ENCODE data around the gene ADAM12.

Gene ADAM12

DNA sequence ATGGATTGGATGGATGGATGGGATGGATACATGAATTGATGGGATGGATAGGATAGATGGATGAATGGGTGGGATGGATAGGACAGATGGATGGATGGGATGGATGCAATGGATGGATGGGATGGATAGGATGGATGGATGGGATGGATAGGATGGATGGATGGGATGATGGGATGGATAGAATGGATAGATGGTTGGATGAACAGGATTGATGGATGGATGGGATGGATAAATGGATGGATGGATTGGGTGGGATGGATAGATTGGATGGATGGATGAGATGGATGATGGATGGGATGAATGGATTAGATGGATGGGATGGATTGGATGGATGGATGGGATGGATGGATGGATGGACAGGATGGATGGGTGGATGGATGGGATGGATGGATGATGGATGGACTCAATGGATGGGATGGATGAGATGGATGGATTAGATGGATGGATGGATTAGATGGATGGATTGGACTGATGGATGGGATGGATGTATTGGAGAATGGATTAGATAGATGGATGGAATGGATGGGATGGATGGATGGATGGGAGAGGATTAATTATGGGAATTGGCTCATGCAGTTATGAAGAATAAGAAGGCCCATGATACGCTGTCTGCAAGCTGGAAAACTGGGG lies 136.4 kb downstream of the ADAM12 start:
- POLR2A ChIA-PET, result no interaction called here
- Histone ChIP-seq H3K27ac (ENCODE audit: extremely low read depth, low read depth, low read length) (no peak overlapping the region), H3K36me3 (ENCODE audit: control insufficient read depth in 2 of 2, insufficient read depth in 1 of 2, low read length in 2 of 2) (no peaks in the 10 kb centered on the region), H3K4me1 (ENCODE audit: control insufficient read depth, insufficient read depth, low read length) (peaks cover 44% of the 10 kb centered on the region), H3K9me3 (ENCODE audit: control insufficient read depth, insufficient read depth, low read depth, low read length) (no peaks in the 10 kb centered on the region), H3K4me3 (ENCODE audit: low read depth, low read length) (no peak overlapping the region)
- CTCF ChIA-PET, result interaction anchor here (0.5 kb wide), 1 partner anchor 252 kb away, joined by 3 read pairs; no protein-coding TSS in a partner anchor
- TF ChIP-seq RBAK (tag by site-specific recombination; IDR thresholded peaks at IDR 0.05), result 0 out of 2 replicates have a peak, but pooled peaks have one; percentile 19
- TF ChIP-seq GFI1B (tag by site-specific recombination; IDR thresholded peaks at IDR 0.05), result no peak
- TF ChIP-seq, protein P1, sequence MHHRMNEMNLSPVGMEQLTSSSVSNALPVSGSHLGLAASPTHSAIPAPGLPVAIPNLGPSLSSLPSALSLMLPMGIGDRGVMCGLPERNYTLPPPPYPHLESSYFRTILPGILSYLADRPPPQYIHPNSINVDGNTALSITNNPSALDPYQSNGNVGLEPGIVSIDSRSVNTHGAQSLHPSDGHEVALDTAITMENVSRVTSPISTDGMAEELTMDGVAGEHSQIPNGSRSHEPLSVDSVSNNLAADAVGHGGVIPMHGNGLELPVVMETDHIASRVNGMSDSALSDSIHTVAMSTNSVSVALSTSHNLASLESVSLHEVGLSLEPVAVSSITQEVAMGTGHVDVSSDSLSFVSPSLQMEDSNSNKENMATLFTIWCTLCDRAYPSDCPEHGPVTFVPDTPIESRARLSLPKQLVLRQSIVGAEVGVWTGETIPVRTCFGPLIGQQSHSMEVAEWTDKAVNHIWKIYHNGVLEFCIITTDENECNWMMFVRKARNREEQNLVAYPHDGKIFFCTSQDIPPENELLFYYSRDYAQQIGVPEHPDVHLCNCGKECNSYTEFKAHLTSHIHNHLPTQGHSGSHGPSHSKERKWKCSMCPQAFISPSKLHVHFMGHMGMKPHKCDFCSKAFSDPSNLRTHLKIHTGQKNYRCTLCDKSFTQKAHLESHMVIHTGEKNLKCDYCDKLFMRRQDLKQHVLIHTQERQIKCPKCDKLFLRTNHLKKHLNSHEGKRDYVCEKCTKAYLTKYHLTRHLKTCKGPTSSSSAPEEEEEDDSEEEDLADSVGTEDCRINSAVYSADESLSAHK (tag by site-specific recombination; IDR thresholded peaks at IDR 0.05), result no peak
- TF ChIP-seq ZNF146 (tag by site-specific recombination; IDR thresholded peaks at IDR 0.05), result peak; percentile 3
- 0 out of 2 replicates have a peak, but pooled peaks have one; percentile 12 for TF ChIP-seq ZNF600 (tag by site-specific recombination; IDR thresholded peaks at IDR 0.05)
- peak; percentile 8; the same call in 1 of the 2 replicates for TF ChIP-seq ZNF707 (tag by site-specific recombination; IDR thresholded peaks at IDR 0.05)
- TF ChIP-seq ZNF571 (tag by site-specific recombination; IDR thresholded peaks at IDR 0.05), result peak; percentile 35
- TF ChIP-seq IKZF3 (tag by site-specific recombination; IDR thresholded peaks at IDR 0.05), result peak; percentile 26; the same call in 1 of the 2 replicates
- 0 out of 2 replicates have a peak, but pooled peaks have one; percentile 22 for TF ChIP-seq ZNF280C (tag by site-specific recombination; IDR thresholded peaks at IDR 0.05)
- peak; percentile 100 for TF ChIP-seq ZBTB17 (tag by site-specific recombination; IDR thresholded peaks at IDR 0.05)
- no peak for TF ChIP-seq ZNF768 (tag by site-specific recombination; IDR thresholded peaks at IDR 0.05)
- TF ChIP-seq, protein P2, sequence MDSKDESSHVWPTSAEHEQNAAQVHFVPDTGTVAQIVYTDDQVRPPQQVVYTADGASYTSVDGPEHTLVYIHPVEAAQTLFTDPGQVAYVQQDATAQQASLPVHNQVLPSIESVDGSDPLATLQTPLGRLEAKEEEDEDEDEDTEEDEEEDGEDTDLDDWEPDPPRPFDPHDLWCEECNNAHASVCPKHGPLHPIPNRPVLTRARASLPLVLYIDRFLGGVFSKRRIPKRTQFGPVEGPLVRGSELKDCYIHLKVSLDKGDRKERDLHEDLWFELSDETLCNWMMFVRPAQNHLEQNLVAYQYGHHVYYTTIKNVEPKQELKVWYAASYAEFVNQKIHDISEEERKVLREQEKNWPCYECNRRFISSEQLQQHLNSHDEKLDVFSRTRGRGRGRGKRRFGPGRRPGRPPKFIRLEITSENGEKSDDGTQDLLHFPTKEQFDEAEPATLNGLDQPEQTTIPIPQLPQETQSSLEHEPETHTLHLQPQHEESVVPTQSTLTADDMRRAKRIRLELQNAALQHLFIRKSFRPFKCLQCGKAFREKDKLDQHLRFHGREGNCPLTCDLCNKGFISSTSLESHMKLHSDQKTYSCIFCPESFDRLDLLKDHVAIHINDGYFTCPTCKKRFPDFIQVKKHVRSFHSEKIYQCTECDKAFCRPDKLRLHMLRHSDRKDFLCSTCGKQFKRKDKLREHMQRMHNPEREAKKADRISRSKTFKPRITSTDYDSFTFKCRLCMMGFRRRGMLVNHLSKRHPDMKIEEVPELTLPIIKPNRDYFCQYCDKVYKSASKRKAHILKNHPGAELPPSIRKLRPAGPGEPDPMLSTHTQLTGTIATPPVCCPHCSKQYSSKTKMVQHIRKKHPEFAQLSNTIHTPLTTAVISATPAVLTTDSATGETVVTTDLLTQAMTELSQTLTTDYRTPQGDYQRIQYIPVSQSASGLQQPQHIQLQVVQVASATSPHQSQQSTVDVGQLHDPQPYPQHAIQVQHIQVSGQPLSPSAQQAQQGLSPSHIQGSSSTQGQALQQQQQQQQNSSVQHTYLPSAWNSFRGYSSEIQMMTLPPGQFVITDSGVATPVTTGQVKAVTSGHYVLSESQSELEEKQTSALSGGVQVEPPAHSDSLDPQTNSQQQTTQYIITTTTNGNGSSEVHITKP (tag by site-specific recombination; IDR thresholded peaks at IDR 0.05), result no peak
- no peak for TF ChIP-seq ZNF76 (tag by site-specific recombination; IDR thresholded peaks at IDR 0.05; ENCODE audit: borderline replicate concordance, low read depth)
- TF ChIP-seq ZNF366 (tag by site-specific recombination; conservative IDR thresholded peaks at IDR 0.05), result peak; percentile 99
- peak; percentile 55; the same call in 1 of the 2 replicates for TF ChIP-seq ZBTB7A (tag by site-specific recombination; IDR thresholded peaks at IDR 0.05; ENCODE audit: low read depth)
- TF ChIP-seq ZNF157 (tag by site-specific recombination; IDR thresholded peaks at IDR 0.05), result no peak; the same call in 1 of the 2 replicates
- TF ChIP-seq ZNF530 (tag by site-specific recombination; IDR thresholded peaks at IDR 0.05; ENCODE audit: low read depth), result peak; percentile 38; the same call in 1 of the 2 replicates
- no peak for TF ChIP-seq ZNF37A (tag by site-specific recombination; IDR thresholded peaks at IDR 0.05)
- 0 out of 2 replicates have a peak, but pooled peaks have one; percentile 43 for TF ChIP-seq ZNF473 (tag by site-specific recombination; IDR thresholded peaks at IDR 0.05)
- 0 out of 2 replicates have a peak, but pooled peaks have one; percentile 77 for TF ChIP-seq ZNF776 (tag by site-specific recombination; IDR thresholded peaks at IDR 0.05; ENCODE audit: borderline replicate concordance)
